HG02852 (cell line): ENCODE data around the gene DPYD.

ENCODE experiments used
- ATAC-seq: cut with Tn5 transposase; IDR thresholded peaks from one replicate; pipeline ENCODE4 v1.9.1; 2021; ENCODE audit warnings: mild to moderate bottlenecking, moderate library complexity; ENCODE audit not compliant: unreplicated experiment

Gene DPYD

DNA sequence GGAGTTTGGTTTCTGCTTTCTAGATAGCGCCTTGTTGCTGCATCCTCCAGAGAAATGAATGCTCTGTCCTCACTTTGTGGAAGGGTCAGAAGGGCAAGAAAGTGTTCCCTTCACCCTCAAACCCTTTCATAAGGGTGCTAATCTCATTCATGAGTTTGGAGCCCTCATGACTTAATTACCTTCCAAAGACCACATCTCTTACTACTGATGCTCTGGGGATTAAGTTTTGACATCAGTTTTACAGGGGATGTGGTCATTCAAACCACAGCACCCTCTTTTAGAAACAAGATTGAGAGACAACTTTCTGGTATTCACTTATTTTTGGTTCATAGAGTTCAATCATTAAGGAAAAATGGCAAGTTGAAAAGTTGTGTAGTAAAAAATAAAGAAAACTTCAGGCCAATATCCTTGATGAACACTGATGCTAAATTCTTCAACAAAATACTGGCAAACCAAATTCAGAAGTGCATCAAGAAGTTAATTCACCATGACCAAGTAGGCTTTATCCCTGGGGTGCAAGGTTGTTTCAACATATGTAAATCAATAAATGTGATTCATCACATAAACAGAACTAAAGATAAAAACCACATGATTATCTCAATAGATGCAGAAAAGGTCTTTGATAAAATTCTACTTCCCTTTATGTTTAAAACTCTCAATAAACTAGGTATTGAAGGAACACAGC, 757.1 kb downstream of the DPYD start:
- ATAC-seq = no peak

DNA sequence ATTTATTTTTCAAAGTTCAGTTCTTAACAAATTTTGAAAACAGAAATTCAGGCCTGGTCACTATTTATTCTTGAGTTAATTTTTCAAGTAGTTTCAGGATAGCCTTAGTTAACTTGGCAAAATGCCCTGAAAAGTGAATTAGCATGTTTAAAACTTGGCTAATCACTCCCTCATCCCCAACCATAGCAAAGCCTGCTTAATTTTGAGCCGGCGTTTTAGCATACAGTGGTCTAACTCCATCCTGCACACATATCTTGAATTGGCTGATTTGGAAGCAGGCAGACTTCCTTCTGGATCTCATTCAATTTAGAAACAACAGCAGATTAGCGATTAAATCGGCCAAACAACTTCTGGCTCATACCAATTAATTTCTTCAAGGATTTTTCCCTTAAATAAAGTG, 760.0 kb downstream of the DPYD start:
- no peak for ATAC-seq

DNA sequence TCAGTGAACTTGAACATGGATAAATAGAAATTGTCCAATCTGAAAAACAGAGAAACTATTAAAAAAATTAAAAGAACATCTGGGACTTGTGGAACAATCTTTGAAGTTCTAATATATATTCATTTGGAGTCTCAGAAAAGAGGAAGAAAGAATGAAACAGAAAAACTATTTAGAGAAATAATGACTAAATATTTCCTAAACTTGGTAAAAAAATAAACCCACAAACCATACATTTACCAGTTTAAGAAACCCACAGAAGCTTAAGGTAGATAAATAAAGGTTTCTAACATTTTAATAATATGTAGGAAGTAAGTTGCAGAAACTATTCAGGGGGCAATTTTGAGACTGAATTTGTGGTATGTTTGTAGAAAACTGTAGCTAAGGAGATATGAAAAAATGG, 761.5 kb downstream of the DPYD start:
- peak; percentile 70 for ATAC-seq

DNA sequence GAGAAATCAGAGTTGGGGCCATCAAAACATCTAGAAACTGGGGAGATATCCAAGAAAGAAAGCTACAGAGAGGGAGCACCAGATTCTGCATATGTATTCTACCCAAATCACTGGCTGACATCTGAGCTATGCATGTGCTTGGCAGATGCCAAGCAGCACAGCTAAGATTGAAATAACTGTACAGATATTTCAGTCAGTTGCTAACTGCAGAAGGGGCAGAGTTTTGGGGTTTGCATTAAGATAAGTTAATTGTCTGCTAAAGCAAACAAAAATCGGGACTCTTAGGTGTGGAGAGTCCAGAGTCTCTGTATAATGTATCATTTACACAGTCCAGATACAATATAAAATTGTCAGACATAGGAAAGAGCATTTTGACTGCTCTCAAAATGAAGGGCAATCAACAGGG, 762.1 kb downstream of the DPYD start:
- peak; percentile 7 for ATAC-seq

DNA sequence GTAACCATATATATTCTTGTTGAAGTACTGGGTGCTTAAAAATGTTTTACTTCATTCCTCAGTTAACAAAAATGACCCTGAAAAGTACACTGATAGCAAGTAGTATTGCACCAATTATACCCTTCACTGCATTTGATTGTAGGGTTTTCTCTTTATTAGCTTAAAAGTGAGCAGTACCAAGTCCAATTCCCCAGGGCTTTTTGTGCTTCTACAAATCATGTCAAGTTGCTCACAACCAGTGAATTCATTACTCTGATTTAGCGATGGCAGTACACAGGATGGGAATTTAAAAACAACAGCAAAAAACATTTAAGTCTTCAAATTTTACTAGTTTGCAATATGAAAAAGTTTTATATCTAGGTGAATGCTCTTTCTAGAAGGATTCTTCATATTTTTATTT, 762.8 kb downstream of the DPYD start:
- no peak for ATAC-seq

DNA sequence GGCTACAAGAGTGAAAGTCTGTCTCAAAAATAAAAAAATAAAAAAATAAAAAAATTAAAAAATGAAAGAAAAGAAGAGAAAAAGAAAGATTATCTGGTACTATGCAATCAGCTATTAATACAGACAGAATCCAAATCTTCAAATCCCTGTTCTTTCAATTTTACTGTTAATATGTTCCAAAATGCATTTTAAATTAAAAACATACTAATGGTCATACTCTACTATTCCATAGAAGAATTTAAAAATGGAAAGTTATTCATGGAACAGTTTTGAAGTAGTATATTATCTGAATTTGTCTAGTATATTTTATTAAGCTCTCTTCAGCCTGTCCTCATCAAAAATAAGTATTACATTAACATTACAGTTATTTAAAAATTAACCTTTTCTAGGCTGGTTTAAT, 769.2 kb downstream of the DPYD start:
- no peak for ATAC-seq

DNA sequence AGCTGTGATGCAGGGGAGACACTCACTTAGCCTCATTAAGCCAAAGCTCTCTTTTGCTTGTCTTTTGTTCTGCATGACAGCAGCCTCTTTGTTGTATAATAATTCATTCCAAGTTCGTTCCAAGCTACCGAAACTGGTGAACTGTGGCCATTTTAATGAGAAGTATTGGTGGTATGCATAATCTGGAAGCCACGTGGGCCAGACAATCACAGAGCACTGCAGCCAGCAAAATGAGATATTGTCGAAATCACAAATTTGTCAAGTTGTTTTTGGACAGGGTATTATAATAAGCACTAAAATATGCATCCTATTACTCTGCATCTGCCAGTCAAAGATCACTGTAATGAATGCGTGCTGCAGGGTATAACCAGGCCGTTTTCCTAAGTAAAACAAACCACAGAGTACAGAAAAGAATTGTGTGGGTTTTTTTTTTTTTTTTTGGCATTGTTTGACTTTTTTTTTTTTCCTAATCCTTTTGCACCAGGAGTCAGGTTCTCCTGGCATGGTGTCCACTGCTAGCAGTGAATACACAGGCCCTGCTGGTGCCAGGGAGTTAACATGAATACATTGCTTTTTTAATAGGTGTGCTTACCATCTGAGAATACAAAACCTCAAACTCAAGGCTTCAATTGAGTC, 775.4 kb downstream of the DPYD start:
- no peak for ATAC-seq

DNA sequence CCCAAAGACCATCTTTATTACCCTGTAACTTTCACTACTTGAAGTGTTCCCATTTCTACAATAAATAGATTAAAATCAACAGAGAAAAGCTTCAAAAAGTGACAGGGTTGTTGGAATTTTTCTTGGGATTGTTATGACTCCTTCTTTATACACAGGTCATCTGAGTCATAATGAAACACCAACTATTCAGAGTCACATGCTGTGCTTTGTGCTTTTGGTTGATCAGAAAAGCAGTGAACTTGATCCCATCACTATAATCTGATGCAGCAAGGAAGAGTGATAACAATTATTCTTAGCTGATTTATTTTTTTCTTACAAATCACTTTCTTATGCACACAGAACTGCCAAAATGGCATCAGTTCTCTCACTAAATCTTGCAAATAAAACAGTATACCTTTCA, 776.3 kb downstream of the DPYD start:
- no peak for ATAC-seq

DNA sequence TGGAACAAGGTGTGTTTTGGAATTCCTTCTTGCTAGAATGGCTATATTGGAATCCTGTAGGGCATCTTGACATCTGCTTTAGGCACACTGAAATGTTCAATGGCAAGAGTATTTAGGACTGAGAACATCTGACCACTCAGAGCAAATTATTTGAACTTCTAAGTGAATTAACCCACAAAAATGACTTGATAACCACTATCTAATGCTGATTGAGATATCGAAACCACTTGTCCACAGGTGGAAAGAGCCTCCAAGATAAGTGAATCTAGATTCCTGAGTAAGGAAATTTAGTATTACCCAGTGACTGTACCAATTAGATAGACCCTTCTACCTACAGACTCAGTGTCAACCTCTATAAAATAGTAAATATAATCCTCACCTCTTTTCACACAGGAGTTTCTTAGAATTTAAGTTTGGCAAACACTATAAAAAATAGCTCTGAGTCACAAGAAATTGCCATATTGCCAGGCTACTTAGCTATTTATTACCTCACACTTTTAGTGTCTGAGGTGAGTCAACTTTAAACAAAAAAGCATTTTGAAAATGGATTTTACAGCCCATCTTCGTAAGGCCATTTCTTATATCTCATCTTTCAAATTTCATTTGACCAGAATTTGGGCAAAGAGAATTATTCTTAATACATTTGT, 777.5 kb downstream of the DPYD start:
- no peak for ATAC-seq

DNA sequence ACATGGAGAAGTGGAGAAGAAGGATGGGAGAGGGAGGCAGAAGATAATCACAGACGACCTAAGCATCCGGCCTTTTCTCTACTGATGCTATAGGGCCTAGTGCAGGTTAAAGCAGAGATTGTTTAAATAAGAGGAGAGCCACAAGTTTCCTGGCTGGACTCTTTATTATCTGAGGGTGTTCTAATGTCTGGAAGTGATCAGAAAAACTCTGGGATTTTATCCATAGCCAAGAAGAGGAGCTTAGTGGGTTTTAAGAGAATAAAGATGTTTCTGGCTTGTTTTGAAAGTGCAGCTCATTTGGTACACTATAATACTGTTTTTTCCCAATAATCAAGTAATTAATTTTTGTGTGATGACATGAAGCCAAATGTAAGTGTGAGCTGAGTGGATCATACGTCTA, 780.2 kb downstream of the DPYD start:
- no peak for ATAC-seq

DNA sequence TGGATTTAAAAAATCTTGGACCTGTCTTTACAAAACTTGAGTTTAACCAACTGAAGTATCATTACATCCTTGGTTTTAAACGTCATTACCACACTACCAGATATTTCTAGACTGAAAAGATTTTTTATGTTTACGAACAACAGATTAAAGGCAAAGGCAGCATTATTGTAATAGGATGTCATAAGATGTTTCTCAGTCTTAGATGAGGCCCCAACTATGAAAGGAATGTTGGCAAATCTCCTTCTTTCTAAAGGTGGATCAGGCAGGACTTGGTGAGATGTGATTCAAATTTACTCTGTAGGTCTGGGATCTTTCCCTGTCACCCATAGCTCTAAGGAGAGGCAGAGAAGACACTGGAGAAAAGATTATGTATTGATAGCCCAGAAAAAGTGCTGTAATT, 781.3 kb downstream of the DPYD start:
- ATAC-seq = no peak

DNA sequence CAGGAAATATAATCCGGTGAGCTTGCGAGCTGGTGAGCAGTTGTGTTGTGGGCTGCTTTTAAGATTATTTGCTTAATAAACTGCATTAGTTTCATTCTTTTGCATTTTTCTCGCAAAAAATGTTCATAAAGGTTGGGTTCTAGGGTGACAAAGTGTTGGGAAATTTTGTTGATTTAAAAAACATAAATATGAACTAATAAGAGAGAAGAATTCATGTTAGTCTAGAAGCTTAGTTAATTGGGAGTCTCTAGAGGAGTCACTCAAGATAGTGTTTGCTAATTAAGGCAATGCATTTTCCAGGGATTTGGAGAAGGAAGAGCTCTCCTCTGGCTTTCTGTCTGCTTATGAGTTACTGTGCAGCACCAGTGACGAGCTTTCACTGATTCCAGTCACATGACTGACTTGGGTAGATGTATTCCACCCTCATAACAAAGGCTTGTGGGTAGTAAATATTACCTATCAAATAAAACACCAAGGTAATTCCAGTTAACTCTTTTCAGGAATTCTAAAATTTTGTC, 782.3 kb downstream of the DPYD start:
- peak; percentile 40 for ATAC-seq

DNA sequence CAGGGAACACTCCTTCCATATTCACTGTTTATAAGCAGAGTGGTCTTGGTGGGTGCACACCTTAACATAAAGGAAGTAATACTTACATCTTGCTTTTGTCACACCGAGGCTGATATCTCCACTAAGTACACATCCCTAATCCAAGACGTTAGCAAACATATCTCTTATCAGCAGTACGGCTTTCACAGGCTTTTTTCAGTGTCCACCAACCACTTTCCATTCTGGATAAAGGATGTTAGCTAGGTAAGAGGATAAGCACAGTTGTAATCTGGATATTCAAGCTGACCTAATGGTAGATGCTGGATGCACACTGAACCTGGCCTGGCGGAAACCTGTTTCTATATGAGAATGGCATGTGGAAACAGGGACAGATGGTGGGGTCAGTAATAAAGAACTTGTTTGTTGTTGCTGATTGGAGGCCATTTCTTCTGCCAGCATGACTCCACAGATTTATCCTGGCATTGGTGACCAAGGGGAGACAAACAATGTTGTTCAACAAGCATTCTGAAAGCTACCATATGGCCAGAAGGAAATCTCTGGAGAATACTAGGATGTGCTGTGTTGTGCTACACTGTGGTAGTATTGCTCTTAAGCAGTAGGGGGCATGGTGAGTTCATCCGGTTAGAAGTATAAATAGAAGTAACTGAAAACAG, 782.8 kb downstream of the DPYD start:
- peak; percentile 97 for ATAC-seq

DNA sequence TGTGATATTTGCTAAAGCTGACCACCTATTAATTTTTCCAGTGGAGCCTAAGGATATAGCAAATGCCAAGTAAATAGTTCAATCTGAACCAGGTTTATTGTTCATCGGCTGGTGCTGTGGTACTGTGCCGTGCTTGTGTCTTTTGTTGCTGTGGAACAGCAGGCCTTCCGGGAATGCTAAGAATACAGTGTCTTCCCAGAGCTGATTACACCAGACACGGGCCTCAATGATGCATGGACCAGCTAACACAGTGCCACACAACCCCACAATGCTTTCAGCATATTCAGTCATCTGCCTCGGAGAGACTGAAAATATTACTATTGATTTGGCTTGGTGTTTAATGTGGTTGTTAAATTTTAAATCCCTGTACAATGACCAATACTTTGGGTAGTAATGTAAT, 783.8 kb downstream of the DPYD start:
- no peak for ATAC-seq

DNA sequence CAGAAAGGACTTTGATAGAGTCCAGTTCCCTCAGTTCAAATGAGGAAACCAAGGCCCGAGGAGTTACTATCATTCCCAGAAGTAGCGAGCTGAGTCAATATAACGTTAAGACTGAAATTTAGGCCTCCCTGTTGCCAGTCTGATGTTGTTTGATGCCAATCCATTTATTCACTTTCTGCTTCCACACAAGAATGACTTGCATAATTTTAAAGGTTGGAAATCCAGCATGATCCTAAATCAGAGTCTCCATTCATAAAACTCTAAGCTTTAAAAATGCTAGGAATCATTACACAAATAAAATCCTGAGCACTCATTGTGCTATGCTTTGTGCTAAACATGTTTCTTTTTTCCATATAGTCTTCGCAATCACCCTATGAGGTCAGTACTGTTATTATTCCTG, 784.9 kb downstream of the DPYD start:
- no peak for ATAC-seq

DNA sequence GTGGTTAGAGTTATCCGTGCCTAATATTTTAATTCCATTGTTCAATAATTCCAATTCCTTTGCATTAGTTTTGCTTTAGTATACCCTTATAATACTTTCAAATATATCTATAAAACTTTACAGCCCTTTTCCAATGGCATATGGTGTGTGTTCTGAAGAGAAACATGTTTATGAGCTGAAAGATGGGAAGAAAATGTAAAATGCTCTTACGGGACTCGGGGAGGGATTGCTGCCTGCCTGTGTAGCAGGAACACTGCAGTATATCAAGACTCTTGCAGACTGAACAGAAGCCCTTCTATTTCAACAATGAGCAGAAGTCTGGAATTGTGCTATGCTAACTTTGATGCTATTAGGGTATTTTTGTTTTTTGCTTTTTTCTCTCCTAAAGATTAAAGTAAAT, 792.4 kb downstream of the DPYD start:
- ATAC-seq = no peak

DNA sequence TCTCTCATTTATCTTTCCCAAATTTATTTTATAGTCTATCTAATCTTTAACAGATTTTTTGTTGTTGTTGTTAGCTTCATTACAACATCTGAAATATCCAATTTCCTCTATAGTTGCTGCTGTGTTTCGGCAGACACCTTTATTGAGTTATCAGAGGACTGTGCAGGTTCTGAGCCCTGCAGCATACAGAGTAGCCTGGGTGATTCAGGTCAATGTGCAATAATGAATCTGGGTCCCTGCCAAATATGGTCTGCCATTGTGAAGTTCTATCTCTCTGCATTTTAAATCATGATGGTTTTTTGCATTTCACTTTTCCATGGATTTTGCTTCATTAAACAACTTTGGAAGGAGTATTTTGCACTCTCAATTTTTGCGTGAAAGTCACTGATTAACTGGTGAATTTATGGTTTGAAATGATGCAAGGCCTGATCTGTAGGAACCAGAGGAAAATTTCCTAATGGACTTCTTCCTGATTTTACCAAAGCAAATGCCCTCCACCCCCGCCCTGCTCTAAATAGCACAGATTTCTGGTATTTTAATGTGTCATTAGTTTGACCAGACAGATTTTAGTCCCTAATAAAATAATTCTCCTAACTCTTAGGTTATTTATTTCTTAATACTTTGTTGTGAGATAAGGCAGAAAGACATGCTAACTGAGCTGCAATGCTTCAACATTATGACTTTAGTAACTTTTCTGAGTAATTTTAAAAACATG, 797.0 kb downstream of the DPYD start:
- no peak for ATAC-seq

DNA sequence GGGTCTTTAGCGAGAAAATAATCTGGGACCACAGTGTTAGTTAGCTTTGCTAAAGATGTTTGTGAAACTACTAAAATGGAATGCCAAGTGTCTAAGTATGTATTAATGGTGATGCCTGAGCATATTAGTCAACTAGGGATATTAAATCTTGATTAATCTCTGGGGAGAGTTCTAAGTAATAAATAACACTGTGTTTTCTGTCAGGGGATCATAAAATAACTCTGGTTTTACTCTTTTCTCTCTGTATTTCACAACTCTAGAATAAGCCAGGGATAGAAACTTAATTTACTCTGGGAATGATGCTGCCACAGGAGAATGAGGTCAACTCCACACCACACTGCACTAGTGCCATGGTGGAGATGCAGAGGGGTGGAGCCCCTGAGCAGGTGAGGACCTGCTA, 800.0 kb downstream of the DPYD start:
- ATAC-seq = no peak

DNA sequence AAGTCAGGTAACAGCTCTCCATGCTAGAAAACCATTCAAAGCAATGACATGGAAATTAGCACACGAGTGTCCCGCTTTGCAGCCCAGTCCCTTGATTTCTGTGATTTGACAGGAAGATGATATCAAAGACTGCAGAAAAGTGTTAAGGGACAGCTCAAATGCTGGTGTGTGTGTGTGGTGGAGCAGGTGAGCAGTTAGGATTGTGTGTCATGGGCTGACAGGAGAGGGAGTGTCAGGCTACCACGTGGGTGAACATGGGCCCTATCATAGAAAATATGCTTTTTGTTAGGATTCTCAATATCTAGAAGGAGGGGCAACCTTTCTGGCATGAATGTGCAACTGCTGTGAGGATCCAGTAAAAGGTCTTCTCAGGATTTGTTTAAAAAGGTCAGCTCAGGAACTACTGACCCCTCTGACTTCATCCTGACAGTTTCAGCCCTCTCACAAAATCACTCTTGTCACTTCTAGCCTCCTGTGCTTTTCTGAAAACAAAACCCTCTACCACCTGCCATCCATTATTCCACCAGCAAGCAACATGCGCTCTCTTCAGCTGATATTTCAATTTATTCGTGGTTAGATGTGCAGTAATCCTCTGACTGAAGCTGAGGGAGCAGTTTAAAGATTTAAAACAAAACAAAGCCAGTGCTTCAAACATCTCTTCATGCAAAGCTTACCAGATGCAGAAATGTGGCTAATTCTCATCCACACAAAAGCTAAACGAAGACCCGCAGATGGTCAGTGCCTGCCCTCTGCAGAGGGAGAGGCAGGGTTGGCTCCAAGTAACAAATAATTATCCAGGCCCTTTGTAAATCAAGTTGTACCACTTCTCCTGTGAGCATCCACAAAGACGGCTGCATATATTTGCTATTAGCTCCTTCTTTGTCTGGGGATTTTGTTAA, 801.3 kb downstream of the DPYD start:
- no peak for ATAC-seq

DNA sequence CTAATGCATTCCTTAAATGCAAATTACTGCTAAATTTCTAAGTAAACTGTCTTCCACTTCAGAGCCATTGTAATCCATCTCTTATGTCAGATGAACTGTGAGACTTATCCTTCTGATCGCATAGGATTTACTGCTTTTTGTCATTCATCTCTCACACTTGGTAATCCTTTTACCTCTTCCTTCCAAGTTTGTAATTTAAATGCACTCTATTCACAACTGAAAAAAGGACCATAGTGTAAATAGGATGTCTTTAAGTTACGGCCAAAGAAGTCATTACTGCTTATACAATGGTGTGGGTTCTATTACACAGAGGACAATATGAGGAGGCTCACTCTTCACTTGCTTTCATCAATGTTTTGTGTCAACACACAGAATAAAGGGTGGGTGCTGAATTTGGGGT, 806.0 kb downstream of the DPYD start:
- no peak for ATAC-seq
